Gastrocnemius medialis (tissue), 4 donors: Measurements from ENCODE around the gene SMCO2.

Experiments
- CTCF ChIP-seq, 5 experiments: fragments of 450-650 bp in 3 of 5; fragments of 200-600 bp in 2 of 5; sonication (generic) in 2 of 5; IDR thresholded peaks in 4 of 5; conservative IDR thresholded peaks in 1 of 5; 1 replicate in 4 of 5; 2 replicates in 1 of 5; pipeline ENCODE4 v1.5.1; 2016 to 2019; ENCODE audit warnings: antibody characterized with exemption in 5 of 5, mild to moderate bottlenecking in 3 of 5, moderate library complexity in 3 of 5
- POLR2A ChIP-seq, 2 donors: fragments of 450-650 bp; IDR thresholded peaks; one replicate each; pipeline ENCODE4 v1.6.1; 2017; ENCODE audit warnings: antibody characterized with exemption in 2 of 2, mild to moderate bottlenecking in 2 of 2, moderate library complexity in 2 of 2

- no peak for TF ChIP-seq CTCF (IDR thresholded peaks at IDR 0.05 in 4 of 5, conservative IDR thresholded peaks at IDR 0.05 in 1 of 5)
- TF ChIP-seq POLR2A (IDR thresholded peaks at IDR 0.05): no peak
These were observed 88.8 kb downstream of the SMCO2 start for GRCh38 chr12:27535318-27535717.
